Activated naive CD4-positive, alpha-beta T cell treated with anti-CD3 and anti-CD28 coated beads, Interleukin-2, amount 10 ng/mL, durations not matched to agents 7 days and 5 days (primary cell): ENCODE results near the gene OR2V2.

ENCODE experiments used
- CTCF ChIA-PET: fragments of 350-600 bp; sonication (Branson Sonifier 250); formaldehyde crosslinking; loops from one replicate; lab custom pipeline; 2021; ENCODE audit warnings: antibody characterized with exemption; lab: Charles Lee
- DNase-seq: peaks from one replicate; pipeline ENCODE4 v3.0.0-alpha.2; 2020
- H3K27ac Mint-ChIP-seq: one replicate; pipeline ENCODE4 v1.8.0; 2021; ENCODE audit warnings: mild to moderate bottlenecking, moderate library complexity, mixed read lengths
- H3K27me3 Mint-ChIP-seq: one replicate; pipeline ENCODE4 v1.8.0; 2021; ENCODE audit warnings: mild to moderate bottlenecking, mixed read lengths
- H3K36me3 Mint-ChIP-seq: one replicate; pipeline ENCODE4 v1.8.0; 2021; ENCODE audit warnings: mixed read lengths
- H3K4me1 Mint-ChIP-seq: one replicate; pipeline ENCODE4 v1.8.0; 2021; ENCODE audit warnings: mixed read lengths
- H3K4me3 Mint-ChIP-seq: one replicate; pipeline ENCODE4 v1.8.0; 2021; ENCODE audit warnings: mild to moderate bottlenecking, moderate library complexity, mixed read lengths
- H3K9me3 Mint-ChIP-seq: one replicate; pipeline ENCODE4 v1.8.0; 2021; ENCODE audit warnings: mixed read lengths

The OR2V2 gene

GRCh38 chr5:181191526-181192336 lies 44.3 kb downstream of the OR2V2 start:
- Mint-ChIP-seq H3K27ac (peak overlapping the region; percentile 95), H3K9me3 (no peaks in the 10 kb centered on the region), H3K36me3 (peaks cover 11% of the 10 kb centered on the region), H3K4me1 (peaks cover 29% of the 10 kb centered on the region), H3K27me3 (peaks cover 27% of the 10 kb centered on the region), H3K4me3 (peak overlapping the region; percentile 86)
- peak; percentile 95 for DNase-seq
- CTCF ChIA-PET: interaction anchor here (0.8 to 4.4 kb wide), 4 partner anchors 10 to 52 kb away, joined by 3 to 22 read pairs (median 7); partner anchors contain the start of genes RACK1 and TRIM7

- H3K4me1 Mint-ChIP-seq: peaks cover 25% of the 10 kb centered on the region
- H3K27ac Mint-ChIP-seq: peak overlapping the region; percentile 95
- peaks cover 31% of the 10 kb centered on the region for H3K27me3 Mint-ChIP-seq
- H3K9me3 Mint-ChIP-seq: no peaks in the 10 kb centered on the region
- H3K4me3 Mint-ChIP-seq: peak overlapping the region; percentile 86
- CTCF ChIA-PET: interaction anchor here (0.8 to 4.4 kb wide), 6 partner anchors 8 to 51 kb away, joined by 3 to 22 read pairs (median 4); partner anchors contain the start of genes RACK1 and TRIM7
- H3K36me3 Mint-ChIP-seq: peaks cover 11% of the 10 kb centered on the region
- no peak for DNase-seq
Observed at GRCh38 chr5:181192337-181193046, 45.1 kb downstream of the OR2V2 start.

GRCh38 chr5:181193656-181194055 lies 46.3 kb downstream of the OR2V2 start:
- no peaks in the 10 kb centered on the region for H3K9me3 Mint-ChIP-seq
- CTCF ChIA-PET: interaction anchor here (1.1 kb wide), 1 partner anchor 13 kb away, joined by 4 read pairs; no protein-coding TSS in a partner anchor
- H3K27ac Mint-ChIP-seq: no peak overlapping the region
- H3K4me1 Mint-ChIP-seq: peaks cover 15% of the 10 kb centered on the region
- DNase-seq: no peak
- H3K36me3 Mint-ChIP-seq: peaks cover 7% of the 10 kb centered on the region
- no peak overlapping the region for H3K4me3 Mint-ChIP-seq
- H3K27me3 Mint-ChIP-seq: peaks cover 33% of the 10 kb centered on the region

DNA sequence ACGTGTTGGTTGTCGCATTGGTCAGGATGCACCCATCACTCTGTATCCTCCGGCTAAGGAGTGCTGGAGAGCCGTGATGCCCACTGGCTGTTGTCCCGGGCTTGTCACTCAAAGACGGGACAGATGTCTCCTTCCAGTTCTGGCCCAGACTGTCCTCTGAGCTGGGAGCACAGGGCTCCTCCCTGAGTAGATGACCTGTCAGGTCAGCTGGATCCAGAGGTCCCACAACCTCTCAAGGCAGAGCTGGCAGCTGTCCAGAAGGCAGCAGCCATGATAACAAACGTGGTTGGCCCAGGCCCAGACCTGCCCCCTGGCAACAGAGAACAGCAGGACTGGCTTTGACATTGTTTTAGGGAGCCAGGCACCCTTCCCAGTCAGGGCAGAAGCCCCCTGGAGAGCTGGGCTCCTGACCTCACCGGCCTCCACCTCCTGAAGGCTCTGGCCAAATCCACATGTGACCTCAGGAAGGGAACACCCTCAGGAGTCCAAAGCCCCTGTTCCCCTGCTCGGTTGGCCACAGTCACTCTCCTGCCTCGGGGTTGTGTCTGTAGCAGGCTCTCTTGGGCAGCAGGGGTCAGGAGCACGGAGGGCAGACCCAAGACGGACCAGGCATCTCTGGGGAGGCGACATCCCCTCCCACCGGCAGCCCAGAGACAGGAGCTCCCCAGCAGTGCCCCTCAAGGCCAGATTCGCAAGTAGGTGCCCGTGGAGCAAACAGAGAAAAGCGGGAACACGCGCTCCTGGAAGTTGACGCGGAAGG lies 47.3 kb downstream of the OR2V2 start:
- peaks cover 4% of the 10 kb centered on the region for H3K36me3 Mint-ChIP-seq
- H3K9me3 Mint-ChIP-seq: no peaks in the 10 kb centered on the region
- peaks cover 38% of the 10 kb centered on the region for H3K27me3 Mint-ChIP-seq
- H3K4me3 Mint-ChIP-seq: no peak overlapping the region
- no peak overlapping the region for H3K27ac Mint-ChIP-seq
- peaks cover 11% of the 10 kb centered on the region for H3K4me1 Mint-ChIP-seq
- CTCF ChIA-PET: no interaction called here
- DNase-seq: no peak

DNA sequence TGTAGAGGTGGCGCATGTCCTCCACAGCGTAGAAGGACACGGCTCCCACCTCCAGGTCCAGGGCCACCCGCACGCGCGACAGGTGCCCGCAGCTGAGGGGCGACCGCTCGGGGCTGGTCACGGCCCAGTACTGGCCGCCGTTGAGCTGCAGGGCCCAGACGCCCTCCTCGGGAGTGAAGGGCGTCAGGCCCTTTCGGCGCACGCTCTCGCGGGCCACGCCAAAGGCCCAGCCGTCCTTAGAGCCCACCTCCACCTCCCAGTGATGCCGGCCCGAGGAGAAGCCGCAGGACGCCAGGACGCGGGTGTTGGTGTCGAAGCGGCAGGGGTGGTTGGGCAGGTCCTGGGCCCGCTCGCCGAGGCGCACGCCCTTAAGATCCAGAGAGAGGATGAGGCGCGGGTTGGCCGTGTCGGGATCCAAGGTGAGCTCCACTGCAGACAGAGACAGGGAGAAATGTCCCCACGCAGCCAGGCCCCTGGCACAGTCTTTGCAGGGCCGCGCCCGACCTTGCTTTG lies 47.9 kb downstream of the OR2V2 start:
- DNase-seq: no peak
- CTCF ChIA-PET: no interaction called here
- no peak overlapping the region for H3K27ac Mint-ChIP-seq

GRCh38 chr5:181197326-181197951 lies 50.1 kb downstream of the OR2V2 start:
- Mint-ChIP-seq H3K36me3 (no peaks in the 10 kb centered on the region), H3K4me3 (no peak overlapping the region), H3K27ac (no peak overlapping the region), H3K4me1 (peaks cover 6% of the 10 kb centered on the region), H3K9me3 (no peaks in the 10 kb centered on the region), H3K27me3 (peaks cover 53% of the 10 kb centered on the region)
- CTCF ChIA-PET: interaction anchor here (1.0 to 1.3 kb wide), 2 partner anchors 10 to 27 kb away, joined by 3 to 4 read pairs; no protein-coding TSS in a partner anchor
- no peak for DNase-seq

More for the DNA sequence above, 47.9 kb downstream of the OR2V2 start:
- Mint-ChIP-seq H3K4me3 (no peak overlapping the region), H3K4me1 (peaks cover 11% of the 10 kb centered on the region), H3K9me3 (no peaks in the 10 kb centered on the region), H3K36me3 (peaks cover 4% of the 10 kb centered on the region), H3K27me3 (peaks cover 43% of the 10 kb centered on the region)

- Mint-ChIP-seq H3K4me1 (no peaks in the 10 kb centered on the region), H3K9me3 (no peaks in the 10 kb centered on the region), H3K36me3 (no peaks in the 10 kb centered on the region), H3K27me3 (peaks cover 60% of the 10 kb centered on the region), H3K27ac (no peak overlapping the region), H3K4me3 (no peak overlapping the region)
- CTCF ChIA-PET: interaction anchor here (1.0 to 1.3 kb wide), 3 partner anchors 9 to 27 kb away, joined by 3 to 4 read pairs (median 3); no protein-coding TSS in a partner anchor
- no peak for DNase-seq
Observed at GRCh38 chr5:181198106-181198685, 50.8 kb downstream of the OR2V2 start.

GRCh38 chr5:181198905-181199519 lies 51.6 kb downstream of the OR2V2 start:
- peaks cover 68% of the 10 kb centered on the region for H3K27me3 Mint-ChIP-seq
- no peak for DNase-seq
- no peak overlapping the region for H3K4me3 Mint-ChIP-seq
- CTCF ChIA-PET: interaction anchor here (1.0 kb wide), 1 partner anchor 14 kb away, joined by 3 read pairs; no protein-coding TSS in a partner anchor
- no peak overlapping the region for H3K27ac Mint-ChIP-seq
- H3K4me1 Mint-ChIP-seq: peaks cover 6% of the 10 kb centered on the region
- no peaks in the 10 kb centered on the region for H3K9me3 Mint-ChIP-seq
- no peaks in the 10 kb centered on the region for H3K36me3 Mint-ChIP-seq

- H3K36me3 Mint-ChIP-seq: no peaks in the 10 kb centered on the region
- H3K27ac Mint-ChIP-seq: no peak overlapping the region
- no peaks in the 10 kb centered on the region for H3K9me3 Mint-ChIP-seq
- no peak overlapping the region for H3K4me3 Mint-ChIP-seq
- H3K4me1 Mint-ChIP-seq: peaks cover 9% of the 10 kb centered on the region
- CTCF ChIA-PET: no interaction called here
- peaks cover 79% of the 10 kb centered on the region for H3K27me3 Mint-ChIP-seq
- no peak for DNase-seq
Observed at GRCh38 chr5:181199881-181200638, 52.7 kb downstream of the OR2V2 start.

- Mint-ChIP-seq H3K4me1 (peaks cover 14% of the 10 kb centered on the region), H3K36me3 (no peaks in the 10 kb centered on the region), H3K9me3 (no peaks in the 10 kb centered on the region), H3K4me3 (no peak overlapping the region), H3K27ac (no peak overlapping the region), H3K27me3 (peaks cover 87% of the 10 kb centered on the region)
- DNase-seq: no peak
- CTCF ChIA-PET: no interaction called here
Observed at GRCh38 chr5:181200816-181201215, 53.4 kb downstream of the OR2V2 start.

DNA sequence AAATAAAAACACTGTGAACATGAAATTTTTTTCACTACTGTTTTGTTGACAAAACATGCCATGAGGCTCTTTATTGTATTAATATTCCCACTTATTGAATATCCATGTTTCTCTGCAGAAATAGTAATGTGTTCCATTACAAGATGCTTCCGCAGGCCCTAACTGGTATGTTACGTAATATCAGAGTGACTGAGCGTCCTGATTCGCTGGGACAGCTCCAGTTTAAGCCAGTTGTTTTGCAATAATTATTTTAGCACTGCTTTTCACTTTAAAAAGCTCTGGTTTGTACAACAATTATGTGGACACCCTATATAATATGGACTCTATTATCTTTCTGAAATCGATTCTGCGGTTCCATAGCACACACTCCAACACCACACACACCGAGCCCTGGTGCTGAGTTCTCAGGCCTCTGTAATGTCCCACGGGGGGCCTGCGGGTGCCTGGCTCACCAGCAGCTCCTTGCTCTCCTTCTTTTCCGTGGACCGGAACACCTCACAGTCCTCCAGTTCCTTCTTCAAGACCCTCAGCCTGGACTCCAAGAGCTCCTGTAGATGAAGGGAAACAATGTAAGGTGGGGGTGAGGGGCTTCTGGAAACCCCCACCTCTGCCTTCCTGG lies 55.8 kb downstream of the OR2V2 start:
- peak overlapping the region; percentile 79 for H3K4me3 Mint-ChIP-seq
- H3K9me3 Mint-ChIP-seq: no peaks in the 10 kb centered on the region
- H3K27me3 Mint-ChIP-seq: peaks cover 93% of the 10 kb centered on the region
- H3K27ac Mint-ChIP-seq: no peak overlapping the region
- DNase-seq: no peak
- H3K36me3 Mint-ChIP-seq: peaks cover 7% of the 10 kb centered on the region
- CTCF ChIA-PET: interaction anchor here (2.3 to 2.6 kb wide), 2 partner anchors 11 to 19 kb away, joined by 8 to 10 read pairs; no protein-coding TSS in a partner anchor
- H3K4me1 Mint-ChIP-seq: peaks cover 36% of the 10 kb centered on the region

DNA sequence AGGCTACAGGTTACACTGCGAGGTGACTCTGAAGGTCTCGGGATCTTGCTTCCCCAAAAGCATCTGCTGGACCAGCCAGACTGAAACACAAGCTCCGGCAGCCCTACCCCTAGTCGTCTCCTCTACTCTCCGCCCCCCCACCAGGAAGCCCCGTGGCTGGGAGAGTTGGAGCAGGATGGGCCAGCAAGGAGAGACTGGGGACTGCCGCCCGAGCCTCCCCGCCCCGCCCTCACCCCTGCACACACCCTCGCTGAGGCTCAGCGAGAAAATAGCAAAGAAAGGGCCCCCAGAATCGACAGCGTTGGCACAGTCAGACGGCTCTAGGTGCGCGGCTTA lies 56.4 kb downstream of the OR2V2 start:
- peaks cover 87% of the 10 kb centered on the region for H3K27me3 Mint-ChIP-seq
- H3K27ac Mint-ChIP-seq: no peak overlapping the region
- CTCF ChIA-PET: interaction anchor here (2.3 to 2.6 kb wide), 2 partner anchors 12 to 19 kb away, joined by 8 to 10 read pairs; no protein-coding TSS in a partner anchor
- H3K4me3 Mint-ChIP-seq: peak overlapping the region; percentile 79
- no peaks in the 10 kb centered on the region for H3K9me3 Mint-ChIP-seq
- peaks cover 7% of the 10 kb centered on the region for H3K36me3 Mint-ChIP-seq
- H3K4me1 Mint-ChIP-seq: peaks cover 39% of the 10 kb centered on the region
- DNase-seq: peak; percentile 37
